Choroid plexus epithelial cell (primary cell): ENCODE data around the gene PPP1R14D.

Source experiments
- DNase-seq: peaks from one replicate; pipeline ENCODE4 v3.0.0-alpha.2; 2010; ENCODE audit warnings: low read depth
- H3K4me3 ChIP-seq: 2 replicates; pipeline ENCODE4 v1.5.1; 2011; ENCODE audit warnings: low read depth, mild to moderate bottlenecking, control low read depth, low read length, moderate library complexity
- CTCF ChIP-seq: conservative IDR thresholded peaks from 2 replicates; pipeline ENCODE4 v1.5.1; 2011; ENCODE audit warnings: low read depth, mild to moderate bottlenecking, control low read depth, inconsistent platforms, low read length, moderate library complexity

The PPP1R14D gene

GRCh38 chr15:40807028-40807887 lies 21.2 kb downstream of the PPP1R14D start, which contains the start of the genes DNAJC17 and ZFYVE19:
TSS of gene DNAJC17 (minus strand) at chr15:40807473. CDS start at chr15:40807446, 27 bp downstream.
TSS of gene ZFYVE19 (plus strand) at chr15:40807089. CDS start at chr15:40807590, 501 bp downstream.
- H3K4me3 ChIP-seq = peak within 1 kb of the TSS; percentile 100
- TF ChIP-seq CTCF = no peak
- DNase-seq = peak; percentile 99

- peak overlapping the region; percentile 100 for H3K4me3 ChIP-seq
- no peak for TF ChIP-seq CTCF
- no peak for DNase-seq
These were observed 21.9 kb downstream of the PPP1R14D start for GRCh38 chr15:40806672-40807027.

- H3K4me3 ChIP-seq = no peak overlapping the region
- DNase-seq = no peak
- no peak for TF ChIP-seq CTCF
These were observed 24.8 kb downstream of the PPP1R14D start for GRCh38 chr15:40803688-40804087.

- no peak for TF ChIP-seq CTCF
- DNase-seq = no peak
- H3K4me3 ChIP-seq = no peak overlapping the region
These were observed 25.4 kb downstream of the PPP1R14D start for GRCh38 chr15:40803076-40803475.

- no peak for DNase-seq
- H3K4me3 ChIP-seq = no peak overlapping the region
- TF ChIP-seq CTCF = no peak
These were observed 29.0 kb downstream of the PPP1R14D start for GRCh38 chr15:40799523-40799922.

- DNase-seq = no peak
- TF ChIP-seq CTCF = no peak
- H3K4me3 ChIP-seq = no peak overlapping the region
These were observed 32.0 kb downstream of the PPP1R14D start for GRCh38 chr15:40796512-40796911.

- DNase-seq = no peak
- no peak for TF ChIP-seq CTCF
- H3K4me3 ChIP-seq = no peak overlapping the region
These were observed 32.5 kb downstream of the PPP1R14D start for GRCh38 chr15:40796041-40796440.
